Skin epidermis (tissue), 12 donors: ENCODE measurements around the gene GASK1A.
"Not testable (repeated sequence)": the region's sequence is repeated elsewhere in the genome, so short reads cannot be mapped to it uniquely, and the experiment has no call there.

Experiments
- H3K27ac ChIP-seq, 21 experiments: fragments of 200-600 bp; sonication (generic) in 11 of 21; one replicate each; pipeline ENCODE4 v1.5.0; 2020; ENCODE audit warnings: mild to moderate bottlenecking in 3 of 21, inconsistent platforms in 2 of 21, moderate library complexity in 2 of 21
- H3K4me3 ChIP-seq, 7 experiments: fragments of 200-600 bp; sonication (generic) in 2 of 7; one replicate each; pipeline ENCODE4 v1.5.0; 2020; ENCODE audit warnings: inconsistent platforms in 2 of 7, mild to moderate bottlenecking in 2 of 7, moderate library complexity in 1 of 7

GASK1A gene

DNA sequence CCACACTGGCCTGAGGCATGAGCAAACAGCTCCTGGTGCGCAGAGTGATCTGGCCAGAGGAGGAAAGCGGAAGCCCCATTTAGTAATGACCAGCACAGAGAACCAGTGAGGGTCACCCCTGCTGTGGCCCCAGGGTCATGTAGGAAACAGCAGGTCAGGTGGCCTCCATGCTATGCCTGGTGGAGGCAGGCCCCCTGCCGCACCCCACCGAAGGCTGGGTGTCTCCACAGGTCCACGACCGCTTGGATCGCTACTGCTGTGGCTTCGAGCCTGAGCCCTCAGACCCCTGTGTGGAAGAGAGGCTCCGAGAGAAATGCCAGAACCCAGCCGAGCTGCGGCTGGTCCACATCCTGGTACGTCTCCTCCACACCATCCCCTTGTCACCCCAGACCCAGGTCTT, 74.2 kb downstream of the GASK1A start:
- no peak overlapping the region for H3K27ac ChIP-seq
- H3K4me3 ChIP-seq: no peak overlapping the region

DNA sequence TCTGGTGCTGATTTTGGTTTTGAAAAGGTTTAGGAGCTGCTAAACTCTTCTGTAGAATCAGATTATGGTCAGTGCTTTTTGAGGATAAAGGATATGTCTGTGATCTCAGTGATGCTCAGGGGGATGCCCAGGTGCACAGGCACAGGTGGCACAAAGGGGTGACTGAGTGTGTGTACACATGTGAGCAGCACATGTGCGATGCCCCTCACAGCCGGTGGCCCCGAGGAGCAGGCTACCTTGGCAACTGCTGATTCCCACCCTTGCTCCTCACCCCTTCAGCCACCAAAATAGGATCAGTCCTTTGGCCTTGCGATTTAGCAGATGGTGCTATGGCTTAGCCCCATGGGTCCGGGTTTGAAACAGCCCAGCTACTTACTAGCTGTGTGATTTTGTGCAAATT, 75.6 kb downstream of the GASK1A start:
- no peak overlapping the region for H3K4me3 ChIP-seq
- H3K27ac ChIP-seq: no peak overlapping the region

DNA sequence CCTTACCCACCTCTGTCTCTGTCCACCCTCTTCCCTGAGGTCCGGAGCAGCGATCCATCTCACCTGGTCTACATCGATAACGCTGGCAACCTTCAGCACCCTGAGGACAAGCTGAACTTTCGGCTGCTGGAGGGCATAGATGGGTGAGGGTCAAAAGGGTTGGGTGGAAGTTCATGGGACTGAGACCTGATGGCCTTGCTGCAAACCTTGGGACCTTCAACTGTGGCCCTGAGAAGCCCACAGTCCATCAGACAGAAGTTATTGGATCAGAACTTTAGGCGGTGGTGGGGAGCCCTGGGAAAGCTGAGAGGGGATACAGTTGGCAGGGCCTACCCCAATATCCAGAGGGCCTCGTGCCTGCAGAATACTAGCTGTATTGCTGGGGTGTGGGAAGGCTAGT, 76.3 kb downstream of the GASK1A start:
- H3K4me3 ChIP-seq: no peak overlapping the region
- H3K27ac ChIP-seq: no peak overlapping the region

DNA sequence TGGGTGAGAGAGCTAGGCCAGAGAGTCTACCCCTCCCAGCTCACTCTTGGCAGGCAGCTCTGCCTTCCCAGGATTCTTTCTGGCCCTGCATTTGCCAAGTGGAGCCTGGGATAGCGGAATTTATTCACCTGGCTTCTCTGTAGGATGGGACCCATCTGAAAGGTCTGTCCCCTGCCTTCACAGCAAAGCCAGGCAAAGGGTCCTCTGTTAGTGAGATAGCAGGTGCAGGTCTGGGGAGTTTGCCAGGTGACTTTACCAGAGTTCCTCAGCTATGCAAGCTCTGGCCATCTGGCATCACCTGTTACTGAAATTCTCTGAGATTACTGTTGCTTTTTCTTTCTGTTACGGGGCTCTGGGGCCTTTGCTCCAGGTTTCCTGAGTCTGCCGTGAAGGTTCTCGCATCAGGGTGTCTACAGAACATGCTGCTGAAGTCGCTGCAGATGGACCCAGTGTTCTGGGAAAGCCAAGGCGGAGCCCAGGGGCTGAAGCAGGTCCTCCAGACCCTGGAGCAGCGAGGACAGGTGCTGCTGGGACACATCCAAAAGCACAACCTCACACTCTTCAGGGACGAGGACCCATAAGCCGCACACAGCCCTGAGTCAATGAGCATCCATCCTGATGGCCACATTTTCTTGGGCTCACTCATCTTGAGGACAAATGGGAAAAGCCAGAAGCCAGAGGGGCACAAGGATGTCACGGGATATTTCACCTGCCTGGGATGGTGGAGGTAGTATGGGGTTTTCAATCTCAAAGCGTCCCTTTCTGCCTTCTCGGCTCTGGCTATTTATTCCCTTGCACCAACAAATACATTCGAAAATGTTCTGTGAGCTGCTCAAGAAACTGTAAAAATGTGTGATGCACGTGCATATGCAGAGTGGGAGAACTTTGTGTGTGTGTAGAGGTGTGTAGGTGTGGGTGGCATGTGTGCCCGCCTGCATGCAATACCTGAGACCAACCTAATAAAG, 77.0 kb downstream of the GASK1A start:
- Histone ChIP-seq H3K27ac (no peak overlapping the region), H3K4me3 (no peak overlapping the region)

DNA sequence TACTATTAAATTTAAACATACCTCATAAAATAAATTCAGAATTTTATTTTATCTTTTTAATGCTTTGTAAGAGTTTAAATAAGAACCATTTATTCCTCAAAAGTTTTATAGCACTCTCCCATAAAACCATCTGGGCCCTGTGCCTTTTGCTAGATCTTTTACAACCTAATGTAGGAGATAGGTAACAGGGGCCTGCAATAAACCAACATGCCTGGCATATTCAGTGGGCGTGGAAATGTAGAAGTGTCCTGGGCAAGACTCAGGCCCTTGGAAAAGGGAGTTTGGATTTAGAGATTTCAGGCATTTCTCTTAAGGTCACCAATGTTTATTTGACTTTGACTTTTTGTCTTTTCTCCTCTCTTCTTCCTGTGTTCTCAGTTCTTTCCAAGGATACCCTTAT, 80.3 kb downstream of the GASK1A start:
- H3K27ac ChIP-seq: no peak overlapping the region
- no peak overlapping the region for H3K4me3 ChIP-seq

DNA sequence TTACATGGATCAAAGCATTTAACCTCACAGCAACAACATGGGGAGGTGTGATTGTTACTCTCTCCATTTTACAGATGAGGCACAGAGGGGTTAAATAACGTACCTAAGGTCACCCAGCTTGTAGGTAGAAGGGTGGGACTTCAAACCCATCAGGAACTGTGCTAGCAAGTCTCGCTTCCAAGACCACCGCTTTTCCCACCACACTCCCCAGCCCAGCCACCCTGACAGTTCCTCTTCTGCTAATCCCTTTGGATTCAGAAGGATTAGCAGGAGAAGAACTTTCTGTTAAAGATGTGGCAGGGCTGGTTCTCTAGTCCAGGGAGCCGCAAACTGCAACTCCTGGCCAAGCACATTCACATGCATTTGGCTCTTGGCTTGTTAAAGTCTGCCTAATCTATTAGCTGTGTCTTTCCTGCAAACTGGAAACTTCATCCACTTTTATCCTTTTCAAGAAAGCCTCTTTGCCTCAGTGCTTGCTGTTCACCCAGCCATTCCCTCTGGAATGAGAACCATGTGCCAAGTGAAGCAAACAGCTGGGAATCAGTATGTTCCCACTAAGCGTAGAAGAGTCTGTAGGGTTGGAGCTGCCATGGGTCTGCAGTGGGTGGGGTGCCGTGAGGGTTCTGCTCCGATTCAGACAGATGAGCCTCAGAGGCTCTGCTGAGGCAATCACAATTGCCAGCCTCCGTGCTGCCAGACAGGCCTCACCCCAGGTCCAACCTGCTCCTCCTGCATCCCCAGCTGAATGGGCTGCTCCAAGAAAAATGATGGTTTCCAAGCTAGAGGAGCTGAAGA, 82.2 kb downstream of the GASK1A start:
- no peak overlapping the region for H3K4me3 ChIP-seq
- no peak overlapping the region for H3K27ac ChIP-seq

DNA sequence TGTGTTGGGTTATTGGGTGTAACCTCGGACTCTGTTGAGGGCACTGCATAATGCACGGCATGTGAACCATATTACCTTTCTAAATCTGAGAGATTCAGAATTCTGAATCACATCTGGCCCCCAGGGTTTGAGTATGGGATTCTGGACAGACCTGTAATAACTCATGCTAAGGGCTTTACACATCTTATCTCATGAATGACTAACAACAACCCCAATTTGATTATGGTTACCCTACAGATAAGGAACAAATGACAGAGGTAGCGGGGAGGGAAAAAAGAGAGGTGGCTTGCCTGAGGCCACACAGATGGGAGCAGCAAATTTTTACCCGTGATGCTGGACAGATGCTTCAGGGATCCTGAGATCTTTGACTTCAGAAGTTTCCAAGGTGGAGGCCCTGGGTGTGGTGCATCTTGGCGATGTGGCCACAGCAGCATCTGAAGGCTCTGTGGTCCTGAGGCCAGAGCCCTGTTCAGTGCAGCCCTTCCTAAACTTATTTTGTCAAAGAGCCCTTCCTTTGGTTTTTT, 83.0 kb downstream of the GASK1A start:
- no peak overlapping the region for H3K4me3 ChIP-seq
- H3K27ac ChIP-seq: no peak overlapping the region

DNA sequence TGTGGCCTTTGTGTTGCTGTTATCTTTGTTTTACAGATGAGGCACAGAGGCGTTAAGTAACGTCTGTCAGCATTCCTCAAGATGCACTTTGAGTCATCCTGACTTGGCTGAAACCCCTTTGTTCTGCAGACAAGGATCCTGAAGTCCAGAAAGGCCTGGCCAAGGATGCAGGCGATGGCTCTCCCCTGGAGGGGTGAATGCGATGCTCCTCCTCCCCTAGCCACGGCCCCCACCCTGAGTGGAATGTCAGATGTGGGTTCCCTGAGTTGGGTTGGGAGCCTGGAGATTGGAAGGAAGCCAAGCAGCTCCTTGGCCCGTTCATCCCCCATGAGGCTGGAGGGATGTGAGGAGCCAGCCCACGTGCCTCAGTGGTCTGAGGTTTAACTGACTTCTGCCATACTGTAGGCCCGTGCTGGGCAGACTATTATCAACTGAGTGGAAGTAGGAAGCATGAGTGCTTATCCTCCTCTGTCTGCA, 83.5 kb downstream of the GASK1A start:
- no peak overlapping the region for H3K27ac ChIP-seq
- no peak overlapping the region for H3K4me3 ChIP-seq

DNA sequence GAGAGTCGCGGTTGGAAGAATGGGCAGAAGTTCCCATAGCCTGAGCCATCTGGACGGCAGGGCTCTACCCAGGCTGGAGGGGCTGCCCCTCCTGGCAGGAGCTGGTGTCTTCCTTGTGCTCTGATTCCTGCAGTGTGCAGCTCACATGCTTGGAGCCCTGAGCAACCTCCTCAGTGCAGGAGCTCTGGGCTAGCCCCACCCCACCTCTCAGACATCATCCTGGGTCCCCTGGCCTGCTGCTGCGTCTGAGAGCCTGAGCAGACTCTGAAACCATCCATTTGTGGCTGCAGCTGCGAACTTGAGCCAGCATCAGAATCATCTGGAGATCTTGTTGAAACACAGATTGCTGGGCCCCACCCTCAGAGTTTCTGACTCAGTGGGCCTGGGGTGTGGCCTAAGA, 84.0 kb downstream of the GASK1A start:
- H3K4me3 ChIP-seq: no peak overlapping the region
- H3K27ac ChIP-seq: no peak overlapping the region

DNA sequence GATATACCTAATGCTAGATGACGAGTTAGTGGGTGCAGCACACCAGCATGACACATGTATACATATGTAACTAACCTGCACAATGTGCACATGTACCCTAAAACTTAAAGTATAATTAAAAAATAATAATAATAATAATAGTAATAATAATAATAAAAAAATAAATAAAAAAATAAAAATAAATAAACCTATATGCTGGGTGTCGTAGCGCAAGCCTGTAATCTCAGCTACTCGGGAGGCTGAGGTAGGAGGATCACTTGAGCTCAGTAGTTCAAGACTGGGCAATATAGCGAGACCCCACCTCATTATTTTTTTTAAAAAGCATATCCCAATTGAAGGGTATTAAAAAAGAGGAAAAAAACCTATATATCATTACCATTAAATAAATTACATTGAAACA, 91.6 kb downstream of the GASK1A start:
- not testable (repeated sequence) for H3K4me3 ChIP-seq

DNA sequence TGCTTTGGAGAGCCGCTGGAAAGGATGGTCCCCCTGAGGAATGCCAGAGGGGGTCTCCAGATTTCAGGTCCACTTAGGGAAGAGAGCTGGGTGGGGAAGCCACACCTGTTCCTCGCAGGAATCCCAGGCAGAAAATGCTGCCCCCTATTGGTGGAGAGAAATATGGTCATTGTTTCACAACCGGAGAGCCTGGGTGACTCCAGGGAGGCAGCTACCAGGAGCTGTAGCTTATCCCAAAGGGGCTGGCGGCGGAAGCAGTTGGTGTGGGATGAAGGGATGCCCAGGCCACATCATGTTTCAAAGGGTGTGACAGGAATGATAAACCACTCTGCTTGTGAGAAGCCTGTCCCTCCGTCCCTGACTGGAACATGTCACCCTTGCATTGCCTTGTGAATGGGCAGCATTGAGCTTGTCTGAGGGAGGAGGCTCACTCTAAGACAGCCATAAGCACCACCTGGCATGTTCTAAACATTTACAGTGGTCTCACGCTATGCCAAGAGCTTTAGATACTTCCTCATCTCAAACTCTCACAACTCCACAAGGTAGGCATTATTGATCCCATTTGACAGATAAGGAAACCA, 92.3 kb downstream of the GASK1A start:
- no peak overlapping the region for H3K4me3 ChIP-seq
- no peak overlapping the region for H3K27ac ChIP-seq

More for the DNA sequence above, 91.6 kb downstream of the GASK1A start:
- not testable (repeated sequence) for H3K27ac ChIP-seq

DNA sequence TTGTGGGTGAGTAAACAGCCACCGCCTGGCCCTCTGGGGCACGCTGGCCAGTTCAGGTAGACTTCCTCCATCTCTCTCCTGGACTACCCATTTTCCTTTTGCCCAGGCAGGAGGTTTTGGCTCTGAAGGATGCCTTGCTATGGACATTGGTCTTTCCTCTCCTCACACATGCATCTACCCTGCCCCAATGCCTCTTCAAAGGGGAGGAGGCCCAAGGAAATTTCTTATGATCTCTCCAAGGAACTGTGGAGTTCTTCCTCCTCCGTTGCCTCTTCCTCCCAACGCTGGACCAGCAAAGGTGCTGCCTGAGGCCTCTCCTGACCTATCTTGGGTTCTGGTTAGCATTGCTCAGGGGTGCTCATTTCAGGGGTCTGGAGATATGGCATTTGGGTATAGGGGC, 93.2 kb downstream of the GASK1A start:
- no peak overlapping the region for H3K27ac ChIP-seq
- H3K4me3 ChIP-seq: no peak overlapping the region

DNA sequence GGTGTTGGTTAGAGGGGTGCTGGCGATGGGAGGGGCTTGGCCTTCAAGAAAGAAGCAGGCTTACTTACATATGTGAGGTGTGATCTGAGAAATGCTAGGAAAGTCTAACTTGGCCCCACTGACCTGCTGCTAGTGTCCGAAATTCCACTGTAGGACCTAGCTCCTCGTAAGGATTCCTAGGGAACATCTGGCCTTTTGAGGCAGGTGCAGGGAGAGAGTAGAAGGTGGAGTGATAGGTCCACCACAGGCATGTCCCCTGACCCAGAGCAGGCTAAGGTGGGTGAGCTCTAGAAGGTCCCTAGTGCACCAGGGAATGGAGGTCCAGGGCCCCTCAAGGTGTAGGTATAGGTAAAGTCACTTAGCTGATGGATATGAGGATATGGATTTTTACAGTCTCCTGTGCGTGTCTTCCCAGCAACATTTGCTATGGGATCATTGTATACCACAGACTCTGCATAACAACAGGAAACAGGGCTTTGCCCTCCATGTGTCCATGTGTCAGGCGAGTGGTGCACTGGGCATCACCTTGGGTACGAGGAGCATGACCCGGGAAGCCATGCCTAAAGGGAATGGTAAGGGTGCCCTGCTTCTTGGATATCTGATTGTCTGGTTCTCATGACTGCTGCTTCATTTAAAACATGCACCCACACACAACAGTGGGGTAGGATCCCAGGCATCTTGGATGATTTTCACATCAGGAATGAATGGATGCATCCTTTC, 94.2 kb downstream of the GASK1A start:
- Histone ChIP-seq H3K27ac (no peak overlapping the region), H3K4me3 (no peak overlapping the region)

DNA sequence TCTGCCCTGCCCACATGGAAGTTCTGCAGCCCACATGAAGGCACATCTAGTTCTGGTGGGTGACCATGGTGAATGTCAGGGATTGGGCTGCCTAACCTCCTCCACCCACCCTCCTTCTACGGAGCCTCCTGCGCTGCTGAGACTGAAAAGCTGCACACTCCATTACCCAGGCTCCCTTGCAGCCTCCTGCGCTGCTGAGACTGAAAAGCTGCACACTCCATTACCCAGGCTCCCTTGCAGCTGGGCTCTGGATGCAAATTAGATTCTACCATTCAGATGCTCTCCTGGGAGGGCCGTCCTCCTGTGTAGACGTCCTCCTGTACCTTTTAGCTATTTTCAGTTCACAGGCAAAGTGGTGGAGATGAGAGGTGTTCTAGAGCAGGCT, 94.7 kb downstream of the GASK1A start:
- no peak overlapping the region for H3K27ac ChIP-seq

DNA sequence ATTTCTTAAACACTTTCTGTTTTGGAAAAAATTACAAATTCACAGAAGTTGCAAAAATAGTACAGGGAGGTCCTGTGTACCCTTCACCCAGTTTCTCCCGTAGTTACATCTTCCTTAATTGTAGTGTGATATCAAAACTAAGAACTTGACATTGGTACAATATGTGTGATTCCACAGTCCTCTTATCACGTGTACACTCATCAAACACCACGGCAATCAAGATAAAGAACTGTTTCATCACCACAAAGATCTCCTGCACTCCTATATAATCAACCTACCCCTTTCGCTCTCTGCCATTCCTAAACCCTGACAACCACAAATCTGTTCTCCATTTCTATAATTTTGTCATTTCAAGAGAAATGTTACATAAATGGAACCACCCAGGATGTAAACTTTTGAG, 95.4 kb downstream of the GASK1A start:
- H3K4me3 ChIP-seq: no peak overlapping the region
- no peak overlapping the region for H3K27ac ChIP-seq

More for the DNA sequence above, 94.7 kb downstream of the GASK1A start:
- no peak overlapping the region for H3K4me3 ChIP-seq

DNA sequence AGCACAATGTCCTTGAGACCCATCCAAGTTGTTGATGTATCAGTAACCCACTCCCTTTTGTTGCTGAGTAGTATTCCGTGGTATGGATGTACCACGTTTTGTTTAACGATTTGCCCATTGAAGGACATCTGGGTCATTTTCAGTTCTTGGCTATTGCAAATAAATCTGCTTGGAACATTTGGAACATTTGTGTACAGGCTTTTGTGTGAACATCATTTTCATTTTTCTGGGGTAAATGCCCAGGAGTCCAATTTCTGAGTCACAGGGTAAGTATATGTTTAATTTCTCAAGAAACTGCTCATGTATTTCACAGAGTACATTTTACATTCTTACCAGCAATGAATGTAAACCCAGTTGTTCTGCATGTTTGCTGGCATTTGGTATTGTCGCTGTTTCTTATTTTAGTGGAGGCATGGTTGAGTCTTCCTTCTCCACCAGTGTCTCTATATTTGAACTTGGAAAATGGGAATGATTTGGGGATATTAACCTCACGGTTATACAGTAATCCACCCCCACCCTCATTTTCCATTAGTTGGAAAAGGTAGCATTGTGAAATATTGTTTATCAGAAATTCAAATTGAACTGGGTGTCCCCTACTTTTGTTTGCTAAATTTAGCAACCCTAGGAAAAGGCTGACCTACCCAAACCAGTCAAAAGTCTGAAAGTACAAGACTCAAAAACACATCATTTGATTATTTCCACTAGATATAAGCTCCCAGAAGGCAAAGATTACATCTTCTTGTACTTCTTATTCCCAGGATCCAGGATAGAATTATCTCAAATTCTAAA, 96.0 kb downstream of the GASK1A start:
- Histone ChIP-seq H3K4me3 (no peak overlapping the region), H3K27ac (no peak overlapping the region)

DNA sequence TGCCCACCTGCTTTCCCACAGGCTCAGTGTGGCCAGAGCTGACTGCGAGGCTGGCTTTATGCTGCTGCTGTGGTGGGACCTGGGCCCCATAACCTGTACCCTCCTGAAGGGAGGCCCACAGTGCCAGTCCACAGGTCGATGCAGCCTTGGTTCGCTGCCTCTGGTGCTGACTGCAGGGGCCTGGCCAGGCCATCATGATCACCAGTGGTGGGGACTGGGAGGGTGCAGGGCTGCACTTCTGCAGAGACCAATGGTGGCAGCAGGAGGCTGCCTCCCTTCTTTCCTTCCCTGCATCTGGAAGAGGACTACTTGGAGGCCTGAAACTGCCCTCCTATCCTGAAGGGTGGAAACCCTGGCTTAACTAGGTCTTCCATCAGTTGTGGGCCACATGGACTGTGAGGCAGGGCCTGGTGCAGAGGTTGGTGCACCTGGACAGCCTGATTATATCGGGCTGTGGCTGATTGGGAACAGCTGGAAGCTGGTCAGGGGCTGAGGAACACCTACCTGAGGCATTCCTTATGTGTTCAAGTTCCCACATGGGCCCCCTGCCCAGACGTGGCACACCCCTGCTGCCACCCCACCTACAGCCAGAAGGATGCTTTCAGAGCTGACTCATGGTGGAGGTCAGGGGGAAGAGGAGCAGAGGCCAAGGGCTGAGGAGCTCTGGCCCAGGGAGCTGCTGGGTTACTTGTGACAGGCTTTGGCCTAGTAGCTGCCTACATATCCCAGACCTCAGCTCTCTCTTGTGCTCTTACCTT, 97.0 kb downstream of the GASK1A start:
- Histone ChIP-seq H3K4me3 (no peak overlapping the region), H3K27ac (no peak overlapping the region)

DNA sequence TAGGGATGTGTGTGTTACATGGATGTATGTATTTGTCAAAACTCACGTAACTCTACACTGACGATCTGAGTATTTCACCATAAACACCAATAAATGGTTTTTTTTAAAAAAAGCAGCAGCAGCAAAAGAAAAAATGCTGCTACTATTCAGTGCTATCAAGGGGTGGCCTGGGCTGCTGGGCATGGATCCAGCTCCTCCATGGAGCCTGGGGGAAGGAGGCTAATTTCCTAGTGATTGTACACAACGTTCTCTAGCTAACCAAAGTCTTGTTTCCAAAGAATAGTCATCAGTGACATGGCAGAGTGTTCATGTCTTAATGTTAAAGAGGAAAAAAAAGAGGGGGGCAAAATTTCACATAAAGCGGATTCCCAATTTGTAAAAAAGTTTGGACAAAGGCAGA, 97.7 kb downstream of the GASK1A start:
- no peak overlapping the region for H3K27ac ChIP-seq

More for the DNA sequence above, 97.7 kb downstream of the GASK1A start:
- no peak overlapping the region for H3K4me3 ChIP-seq
